ENCODE data around the gene MAD1L1.

DNA sequence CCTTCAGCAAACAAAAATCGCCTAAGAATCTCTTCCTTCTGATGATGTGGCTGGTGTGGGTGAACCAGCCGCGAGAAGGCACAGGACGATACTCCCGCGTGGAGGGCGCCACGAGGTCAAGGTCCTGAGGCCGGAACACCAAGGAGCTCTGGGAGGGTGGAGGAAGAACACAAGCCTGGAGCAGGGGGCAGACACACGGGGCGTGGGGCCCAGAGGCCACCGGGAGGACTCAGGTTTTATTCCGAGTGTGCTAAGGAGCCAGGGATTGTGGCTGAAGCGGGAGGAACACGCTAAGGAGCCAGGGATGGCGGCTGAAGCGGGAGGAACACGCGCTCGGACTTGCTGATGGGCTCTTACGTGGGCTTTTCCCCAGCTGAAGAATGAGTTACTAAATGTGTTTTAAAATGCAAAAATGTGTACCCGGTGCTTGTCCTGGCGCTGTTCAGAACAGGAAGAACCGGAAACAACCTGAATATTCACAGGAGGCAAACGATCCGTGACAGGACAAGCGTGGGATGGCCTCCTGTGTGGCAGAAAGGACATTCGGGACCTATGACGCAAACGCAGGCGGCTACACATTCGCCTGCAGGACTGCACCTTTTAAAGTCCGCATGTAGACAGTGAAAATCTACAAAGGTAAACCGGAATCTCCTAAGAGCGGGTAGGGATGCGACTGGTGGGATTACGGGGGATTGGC is 64.0 kb downstream of the MAD1L1 start:
- TF ChIP-seq, protein P1, sequence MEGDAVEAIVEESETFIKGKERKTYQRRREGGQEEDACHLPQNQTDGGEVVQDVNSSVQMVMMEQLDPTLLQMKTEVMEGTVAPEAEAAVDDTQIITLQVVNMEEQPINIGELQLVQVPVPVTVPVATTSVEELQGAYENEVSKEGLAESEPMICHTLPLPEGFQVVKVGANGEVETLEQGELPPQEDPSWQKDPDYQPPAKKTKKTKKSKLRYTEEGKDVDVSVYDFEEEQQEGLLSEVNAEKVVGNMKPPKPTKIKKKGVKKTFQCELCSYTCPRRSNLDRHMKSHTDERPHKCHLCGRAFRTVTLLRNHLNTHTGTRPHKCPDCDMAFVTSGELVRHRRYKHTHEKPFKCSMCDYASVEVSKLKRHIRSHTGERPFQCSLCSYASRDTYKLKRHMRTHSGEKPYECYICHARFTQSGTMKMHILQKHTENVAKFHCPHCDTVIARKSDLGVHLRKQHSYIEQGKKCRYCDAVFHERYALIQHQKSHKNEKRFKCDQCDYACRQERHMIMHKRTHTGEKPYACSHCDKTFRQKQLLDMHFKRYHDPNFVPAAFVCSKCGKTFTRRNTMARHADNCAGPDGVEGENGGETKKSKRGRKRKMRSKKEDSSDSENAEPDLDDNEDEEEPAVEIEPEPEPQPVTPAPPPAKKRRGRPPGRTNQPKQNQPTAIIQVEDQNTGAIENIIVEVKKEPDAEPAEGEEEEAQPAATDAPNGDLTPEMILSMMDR (conservative IDR thresholded peaks at IDR 0.05; ENCODE audit: low read length): no peak
- TF ChIP-seq EZH2phosphoT487 (IDR thresholded peaks at IDR 0.05; ENCODE audit: borderline replicate concordance, low read depth, low read length): no peak

Data from OCI-LY7 (cell line).